Measurements from ENCODE around the gene EPM2AIP1.
"Not testable (repeated sequence)": the region's sequence is repeated elsewhere in the genome, so short reads cannot be mapped to it uniquely, and the experiment has no call there.

Gene EPM2AIP1

GRCh38 chr3:36991923-36992805 is 767 bp downstream of the EPM2AIP1 start:
- peak; percentile 42 for DNase-seq

DNA sequence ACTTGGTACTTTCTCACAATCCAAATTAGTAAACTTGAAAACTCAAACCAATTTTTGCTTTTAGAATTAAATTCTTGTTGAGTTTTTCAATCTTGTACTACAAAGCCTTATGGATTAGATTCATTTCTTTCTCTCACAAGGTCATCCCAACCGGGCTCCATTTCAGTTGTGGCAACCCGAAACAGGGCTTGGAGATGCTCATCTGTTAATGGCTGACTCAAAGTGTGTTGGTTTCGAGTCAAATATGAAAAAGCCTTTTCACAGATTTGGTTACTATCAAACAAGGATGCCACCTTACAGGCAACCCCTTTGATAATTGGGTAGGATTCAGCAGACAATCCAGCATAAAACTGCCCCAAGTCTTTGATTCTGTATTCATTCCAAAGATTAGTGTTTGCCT is 1.8 kb downstream of the EPM2AIP1 start:
- peak; percentile 89 for DNase-seq

- no peak for DNase-seq
Observed at GRCh38 chr3:36989568-36989967, 3.4 kb downstream of the EPM2AIP1 start.

- no peak for DNase-seq
Observed at GRCh38 chr3:36989005-36989404, 3.9 kb downstream of the EPM2AIP1 start.

- DNase-seq = peak; percentile 29
Observed at GRCh38 chr3:36988356-36988755, 4.6 kb downstream of the EPM2AIP1 start.

- no peak for DNase-seq
Observed at GRCh38 chr3:36981006-36981405, 11.9 kb downstream of the EPM2AIP1 start.

DNA sequence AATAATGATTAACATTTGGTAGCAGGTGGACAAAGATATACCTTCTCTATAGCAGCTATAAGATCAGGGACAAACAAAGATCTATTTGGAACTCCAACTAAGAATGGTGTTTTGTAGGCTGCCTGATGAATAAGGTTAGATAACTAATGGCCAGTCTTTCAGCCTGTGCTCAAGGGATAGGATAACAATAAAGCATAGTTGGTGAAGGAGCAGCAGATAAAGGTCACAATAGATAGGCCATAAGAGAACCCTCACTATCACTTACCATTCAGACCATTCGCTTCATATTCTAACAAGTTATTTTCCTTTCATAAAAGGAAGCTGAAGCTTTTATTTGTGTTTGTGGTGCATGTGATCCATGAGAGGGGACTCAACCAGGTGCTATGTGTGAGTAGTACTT is 19.8 kb downstream of the EPM2AIP1 start:
- DNase-seq = no peak

DNA sequence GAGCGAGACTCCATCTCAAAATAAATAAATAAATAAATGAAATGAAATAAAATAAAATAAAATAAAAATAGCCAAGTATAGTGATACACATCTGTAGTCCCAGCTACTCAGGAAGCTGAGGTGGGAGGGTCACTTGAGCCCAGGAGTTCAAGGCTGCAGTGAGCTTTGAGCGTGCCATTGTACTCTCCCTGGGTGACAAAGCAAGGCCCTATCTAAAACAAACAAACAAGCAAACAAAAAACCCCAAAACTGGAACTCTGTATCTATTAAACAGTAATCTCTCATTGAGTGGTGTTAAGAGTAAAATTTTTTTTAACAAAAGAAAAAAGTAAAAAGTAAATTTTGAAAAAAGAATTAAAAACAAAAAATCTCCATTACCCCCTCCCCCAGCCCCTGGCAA is 20.8 kb downstream of the EPM2AIP1 start:
- DNase-seq = no peak

GRCh38 chr3:36969540-36970432 is 23.1 kb downstream of the EPM2AIP1 start:
- peak; percentile 50 for DNase-seq

DNA sequence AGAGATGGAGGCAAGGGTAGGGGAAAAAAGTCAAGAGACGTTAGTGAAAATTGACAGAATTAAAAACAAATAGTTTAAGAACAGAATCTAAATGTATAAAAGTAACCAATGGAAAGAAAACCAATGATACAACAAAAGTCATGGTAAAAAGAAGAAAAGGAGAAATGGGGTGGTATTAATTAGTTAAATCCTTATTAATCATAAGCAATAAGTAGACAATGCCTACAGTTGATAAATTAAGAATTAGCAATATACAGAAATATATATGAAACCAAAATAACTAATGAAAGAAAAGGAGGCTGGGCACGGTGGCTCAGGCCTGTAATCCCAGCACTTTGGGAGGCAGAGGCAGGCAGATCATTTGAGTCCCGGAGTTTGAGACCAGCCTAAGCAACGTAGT is 23.8 kb downstream of the EPM2AIP1 start:
- no peak for DNase-seq

DNA sequence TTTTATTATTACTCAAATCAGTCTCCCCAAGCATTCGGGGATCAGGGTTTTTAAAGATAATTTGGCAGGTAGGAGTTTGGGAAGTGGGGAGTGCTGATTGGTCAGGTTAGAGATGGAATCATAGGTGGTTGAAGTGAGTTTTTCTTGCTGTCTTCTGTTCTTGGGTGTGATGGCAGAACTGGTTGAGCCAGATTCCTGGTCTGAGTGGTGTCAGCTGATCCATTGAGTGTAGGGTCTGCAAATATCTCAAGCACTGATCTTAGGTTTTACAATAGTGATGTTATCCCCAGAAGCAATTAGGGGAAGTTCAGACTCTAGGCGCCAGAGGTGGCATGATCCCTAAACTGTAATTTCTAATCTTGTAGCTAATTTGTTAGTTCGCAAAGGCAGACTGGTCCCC is 27.5 kb downstream of the EPM2AIP1 start:
- no peak for DNase-seq

GRCh38 chr3:36964817-36965216 is 28.1 kb downstream of the EPM2AIP1 start:
- no peak for DNase-seq

GRCh38 chr3:36964331-36964730 is 28.6 kb downstream of the EPM2AIP1 start:
- no peak for DNase-seq

DNA sequence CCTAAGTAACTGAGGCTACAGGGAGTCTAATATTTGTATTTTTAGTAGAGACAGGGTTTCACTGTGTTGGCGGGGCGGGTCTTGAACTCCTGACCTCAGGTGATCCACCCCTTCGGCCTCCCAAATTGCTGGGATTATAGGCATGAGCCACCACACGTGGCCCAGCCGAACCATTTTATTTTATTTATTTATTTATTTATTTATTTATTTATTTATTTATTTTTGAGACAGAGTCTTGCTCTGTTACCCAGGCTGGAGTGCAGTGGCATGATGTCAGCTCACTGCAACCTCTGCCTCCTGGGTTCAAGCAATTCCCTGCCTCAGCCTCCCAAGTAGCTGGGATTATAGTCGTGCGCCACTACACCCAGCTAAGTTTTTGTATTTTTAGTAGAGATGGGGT is 29.9 kb downstream of the EPM2AIP1 start:
- DNase-seq = not testable (repeated sequence)

- DNase-seq = no peak
Observed at GRCh38 chr3:36960502-36960901, 32.4 kb downstream of the EPM2AIP1 start.

DNA sequence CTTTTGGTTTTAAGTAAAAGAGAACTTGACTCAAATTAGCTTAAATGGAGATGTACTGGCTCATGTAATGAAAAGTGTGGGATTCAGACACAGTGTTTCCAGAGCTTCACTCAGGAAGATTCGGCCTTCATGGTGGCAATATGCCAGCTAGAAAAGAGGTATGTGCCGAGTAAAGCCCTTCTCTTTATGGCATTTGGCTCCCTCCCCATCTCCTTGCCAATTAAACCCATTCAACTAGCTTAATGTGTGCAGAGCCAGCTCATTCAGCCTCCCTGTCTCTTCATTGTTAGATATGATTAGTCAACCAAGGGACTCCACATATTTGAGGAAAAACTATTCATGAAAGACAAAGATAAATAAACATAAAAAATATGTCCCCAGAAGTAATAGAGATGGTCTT is 33.1 kb downstream of the EPM2AIP1 start:
- DNase-seq = no peak

- DNase-seq = no peak
Observed at GRCh38 chr3:36957862-36958686, 34.9 kb downstream of the EPM2AIP1 start.

GRCh38 chr3:36957063-36957462 is 35.9 kb downstream of the EPM2AIP1 start:
- no peak for DNase-seq

DNA sequence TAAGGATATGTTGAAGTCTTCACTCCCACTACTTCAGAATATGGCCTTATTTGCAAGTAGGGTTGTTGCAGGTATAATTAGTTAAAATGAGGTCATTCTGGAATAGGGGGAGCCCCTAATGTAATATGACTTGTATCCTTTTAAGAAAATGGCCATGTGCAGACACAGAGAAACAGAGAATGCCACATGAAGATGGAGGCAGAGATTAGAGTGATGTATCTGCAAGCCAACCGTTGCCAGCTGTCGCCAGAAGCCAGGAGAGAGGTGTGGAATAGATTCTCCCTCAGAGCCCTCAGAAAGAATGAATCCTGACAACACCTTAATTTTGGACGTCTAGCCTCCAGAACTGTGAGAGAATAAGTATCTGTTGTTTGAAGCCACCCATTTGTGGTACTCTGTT is 36.8 kb downstream of the EPM2AIP1 start:
- no peak for DNase-seq

- no peak for DNase-seq
Observed at GRCh38 chr3:36954452-36955134, 38.3 kb downstream of the EPM2AIP1 start.

GRCh38 chr3:36947814-36948213 is 45.1 kb downstream of the EPM2AIP1 start:
- DNase-seq = not testable (repeated sequence)

DNA sequence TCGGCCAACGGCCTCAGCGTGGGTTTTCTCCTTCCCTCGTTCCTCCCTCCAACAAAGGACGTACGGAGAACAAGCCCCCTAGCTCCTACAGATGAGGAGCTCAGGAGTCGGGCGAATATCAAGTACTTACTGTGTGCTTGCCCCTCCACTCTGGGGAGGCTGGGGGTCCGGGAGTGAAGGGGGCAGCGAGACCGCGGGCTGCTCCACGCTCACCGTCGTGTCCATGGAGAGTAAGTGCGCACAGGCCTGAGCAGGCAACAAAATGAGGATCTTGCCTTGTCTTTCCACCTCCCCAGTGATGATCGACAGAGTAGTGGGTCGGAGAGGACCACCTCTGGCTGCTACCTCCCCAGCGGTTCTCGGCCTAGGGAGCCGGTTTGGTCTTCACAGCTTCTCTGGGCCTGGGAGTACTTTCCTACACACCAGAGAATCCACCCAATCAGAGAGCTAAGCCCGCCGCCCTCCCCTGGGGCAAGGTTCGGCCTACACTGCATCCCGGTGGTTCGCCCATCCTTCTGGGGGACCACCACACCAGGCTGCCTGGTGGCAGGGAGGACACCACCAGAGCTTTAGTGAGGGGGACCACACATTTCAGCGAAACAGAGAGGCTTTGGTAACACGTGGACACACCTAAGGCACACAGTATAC is 47.5 kb downstream of the EPM2AIP1 start:
- no peak for DNase-seq
